HEK293T (cell line): ENCODE data around the gene COL12A1.

Experiments used
- ARNT ChIP-seq: fragments of 450-650 bp; IDR thresholded peaks from 2 replicates; pipeline ENCODE4 v1.6.1; 2017; ENCODE audit warnings: mild to moderate bottlenecking
- BHLHE40 ChIP-seq: fragments of 450-650 bp; IDR thresholded peaks from 2 replicates; pipeline ENCODE4 v1.6.1; 2016; ENCODE audit warnings: mild to moderate bottlenecking, moderate library complexity, borderline replicate concordance
- CTBP1 ChIP-seq: fragments of 450-650 bp; IDR thresholded peaks from 2 replicates; pipeline ENCODE4 v1.6.1; 2016; ENCODE audit warnings: borderline replicate concordance
- ELF4 ChIP-seq: fragments of 450-650 bp; IDR thresholded peaks from 2 replicates; pipeline ENCODE4 v1.6.1; 2017; ENCODE audit warnings: antibody characterized with exemption
- FOXA1 ChIP-seq: fragments of 450-650 bp; IDR thresholded peaks from 2 replicates; pipeline ENCODE4 v1.6.1; 2016; ENCODE audit warnings: mild to moderate bottlenecking
- FOXK2 ChIP-seq: fragments of 450-650 bp; IDR thresholded peaks from 2 replicates; pipeline ENCODE4 v1.6.1; 2016; ENCODE audit warnings: mild to moderate bottlenecking
- FOXM1 ChIP-seq: fragments of 450-650 bp; IDR thresholded peaks from 2 replicates; pipeline ENCODE4 v1.6.1; 2017; ENCODE audit warnings: mild to moderate bottlenecking, borderline replicate concordance
- HDGF ChIP-seq: fragments of 450-650 bp; IDR thresholded peaks from 2 replicates; pipeline ENCODE4 v1.6.1; 2017; ENCODE audit warnings: antibody characterized with exemption, borderline replicate concordance
- LEF1 ChIP-seq: fragments of 450-650 bp; IDR thresholded peaks from 2 replicates; pipeline ENCODE4 v1.6.1; 2017; ENCODE audit warnings: mild to moderate bottlenecking, borderline replicate concordance
- SP1 ChIP-seq: fragments of 450-650 bp; IDR thresholded peaks from 2 replicates; pipeline ENCODE4 v1.6.1; 2017
- ZNF384 ChIP-seq: fragments of 450-650 bp; IDR thresholded peaks from 2 replicates; pipeline ENCODE4 v1.6.1; 2016
- TF ChIP-seq, protein P1 (sequence below): fragments of 450-650 bp; IDR thresholded peaks from 2 replicates; pipeline ENCODE4 v1.6.1; 2016

DNA sequence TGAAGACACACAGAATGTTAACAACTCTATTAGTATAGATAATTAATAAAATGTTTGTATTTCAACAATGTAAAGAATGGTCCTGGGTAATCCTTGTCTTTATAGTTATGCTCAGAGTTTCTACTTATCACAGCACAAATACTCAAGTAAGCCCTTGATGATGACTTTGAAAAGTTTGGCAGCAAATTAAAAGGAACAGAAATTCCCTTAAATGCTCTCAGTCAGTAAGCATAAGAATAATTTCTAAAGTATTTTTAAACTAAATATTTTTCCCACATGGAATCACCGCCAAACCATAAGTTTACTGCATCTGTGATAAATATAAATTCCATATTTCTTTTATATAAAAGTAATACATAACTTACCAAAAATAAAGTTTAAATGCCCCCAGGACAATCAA lies 96.1 kb downstream of the COL12A1 start:
- TF ChIP-seq LEF1 (no peak), ARNT (no peak), FOXA1 (no peak), ELF4 (no peak), FOXM1 (no peak), ZNF384 (no peak), CTBP1 (no peak), HDGF (no peak), BHLHE40 (no peak), SP1 (no peak), FOXK2 (no peak)
- TF ChIP-seq, protein P1, sequence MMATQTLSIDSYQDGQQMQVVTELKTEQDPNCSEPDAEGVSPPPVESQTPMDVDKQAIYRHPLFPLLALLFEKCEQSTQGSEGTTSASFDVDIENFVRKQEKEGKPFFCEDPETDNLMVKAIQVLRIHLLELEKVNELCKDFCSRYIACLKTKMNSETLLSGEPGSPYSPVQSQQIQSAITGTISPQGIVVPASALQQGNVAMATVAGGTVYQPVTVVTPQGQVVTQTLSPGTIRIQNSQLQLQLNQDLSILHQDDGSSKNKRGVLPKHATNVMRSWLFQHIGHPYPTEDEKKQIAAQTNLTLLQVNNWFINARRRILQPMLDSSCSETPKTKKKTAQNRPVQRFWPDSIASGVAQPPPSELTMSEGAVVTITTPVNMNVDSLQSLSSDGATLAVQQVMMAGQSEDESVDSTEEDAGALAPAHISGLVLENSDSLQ, result no peak
